Mucosa of descending colon (tissue), 3 donors: Measurements from ENCODE around the gene CGNL1. TPM values are rescaled to one million over a fixed set of nuclear protein-coding genes. Genes with fewer than 3 reads are reported as not detected.
A peak's percentile ranks its signal among the peaks of the same experiment; 100 is the strongest.

Source experiments
- ATAC-seq: fragments of 200-7000 bp; cut with Tn5 transposase; one replicate; pipeline ENCODE4 v1.9.1; 2020; ENCODE audit warnings: mild to moderate bottlenecking, moderate library complexity
- DNase-seq, 3 donors: peaks; one replicate each; pipeline ENCODE4 v3.0.0-alpha.2; 2020
- H3K36me3 ChIP-seq: fragments of 200-600 bp; one replicate; pipeline ENCODE4 v1.8.0; 2021; ENCODE audit warnings: low read depth, mild to moderate bottlenecking
- H3K4me1 ChIP-seq: fragments of 200-600 bp; one replicate; pipeline ENCODE4 v1.8.0; 2021; ENCODE audit warnings: low read depth, mild to moderate bottlenecking
- H3K4me3 ChIP-seq: fragments of 200-600 bp; one replicate; pipeline ENCODE4 v1.8.0; 2021; ENCODE audit warnings: mild to moderate bottlenecking
- H3K9me3 ChIP-seq: fragments of 200-600 bp; one replicate; pipeline ENCODE4 v1.8.0; 2021; ENCODE audit warnings: mild to moderate bottlenecking
- intact Hi-C, 2 donors: fragments of 100-400 bp; cut with DNase I in 1 of 2; cut with micrococcal nuclease in 1 of 2; formaldehyde crosslinking; loops; one replicate each; pipeline versions ENCODE4 v1.11.0 to v1.11.1; 2022; cut with DNase I, micrococcal nuclease
- total RNA-seq, 3 donors: library from RNA; stranded (reverse); fragmentation: NEBNext Ultra II Directional in 2 of 3; extraction: Animal tissue kit (Norgen Biotek cat#: 25700) in 2 of 3; gene quantifications; one replicate each; pipeline versions ENCODE4 v1.2.1 to v1.2.4, GENCODE V29; 2021 to 2023
- TF ChIP-seq, protein P1 (sequence below): fragments of 200-600 bp; IDR thresholded peaks from one replicate; pipeline ENCODE4 v1.8.0; 2022; ENCODE audit warnings: antibody characterized with exemption, mild to moderate bottlenecking
- donor health status: DM: no; HTN: no; CAD: no; lungs with moderate emphysema.
- donor health status: DM: no; HTN: no; CAD: no.
- donor health status: DM: no; HTN: yes; CAD: no.

The CGNL1 gene
- total RNA-seq, 3 donors from 2014 or later, result 3.3 to 4.5 (median 3.9) TPM

DNA sequence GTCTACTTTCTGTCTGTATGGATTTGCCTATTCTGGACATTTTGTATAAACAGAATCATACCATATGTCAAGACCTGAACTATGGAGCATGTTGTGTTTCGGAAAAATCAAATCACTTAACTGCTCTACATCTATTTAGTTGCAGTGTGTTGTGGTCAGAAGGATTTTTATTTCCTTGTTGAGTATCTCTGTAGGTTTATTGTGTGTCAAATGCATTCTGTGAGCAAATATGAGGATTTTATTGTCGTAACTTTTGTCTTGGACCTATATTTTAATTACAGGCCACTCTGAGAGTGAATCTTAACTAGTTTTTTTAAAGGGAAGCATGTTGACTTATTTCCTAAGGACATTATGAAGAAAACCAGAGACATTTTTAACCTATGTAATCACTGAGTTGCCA, 130.8 kb downstream of the CGNL1 start:
- peak; percentile 49 for ATAC-seq
- Histone ChIP-seq H3K4me1 (peaks cover 22% of the 10 kb centered on the region), H3K36me3 (no peaks in the 10 kb centered on the region), H3K4me3 (no peak overlapping the region), H3K9me3 (no peaks in the 10 kb centered on the region)
- no peak for DNase-seq
- intact Hi-C loops, result no loop called here
- TF ChIP-seq, protein P1, sequence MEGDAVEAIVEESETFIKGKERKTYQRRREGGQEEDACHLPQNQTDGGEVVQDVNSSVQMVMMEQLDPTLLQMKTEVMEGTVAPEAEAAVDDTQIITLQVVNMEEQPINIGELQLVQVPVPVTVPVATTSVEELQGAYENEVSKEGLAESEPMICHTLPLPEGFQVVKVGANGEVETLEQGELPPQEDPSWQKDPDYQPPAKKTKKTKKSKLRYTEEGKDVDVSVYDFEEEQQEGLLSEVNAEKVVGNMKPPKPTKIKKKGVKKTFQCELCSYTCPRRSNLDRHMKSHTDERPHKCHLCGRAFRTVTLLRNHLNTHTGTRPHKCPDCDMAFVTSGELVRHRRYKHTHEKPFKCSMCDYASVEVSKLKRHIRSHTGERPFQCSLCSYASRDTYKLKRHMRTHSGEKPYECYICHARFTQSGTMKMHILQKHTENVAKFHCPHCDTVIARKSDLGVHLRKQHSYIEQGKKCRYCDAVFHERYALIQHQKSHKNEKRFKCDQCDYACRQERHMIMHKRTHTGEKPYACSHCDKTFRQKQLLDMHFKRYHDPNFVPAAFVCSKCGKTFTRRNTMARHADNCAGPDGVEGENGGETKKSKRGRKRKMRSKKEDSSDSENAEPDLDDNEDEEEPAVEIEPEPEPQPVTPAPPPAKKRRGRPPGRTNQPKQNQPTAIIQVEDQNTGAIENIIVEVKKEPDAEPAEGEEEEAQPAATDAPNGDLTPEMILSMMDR, result no peak

DNA sequence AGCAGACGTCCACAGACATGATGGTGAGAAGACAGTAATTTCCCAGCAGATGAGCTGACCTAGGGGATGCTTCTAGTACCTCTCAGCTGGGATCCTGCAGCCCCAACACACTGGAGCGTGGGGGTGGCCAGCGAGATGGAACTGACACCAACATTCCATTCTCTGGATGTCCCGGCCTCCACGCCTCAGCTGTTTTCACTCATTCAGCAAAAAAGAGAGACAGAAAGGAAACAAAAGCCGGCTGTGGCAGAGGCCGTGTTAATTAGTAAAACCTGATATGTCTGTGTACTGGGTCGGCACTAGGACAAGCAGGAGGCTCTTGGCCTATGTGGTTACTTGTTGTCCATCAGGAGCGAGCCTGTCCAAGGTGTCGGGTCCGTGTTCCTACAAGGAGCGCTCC, 132.8 kb downstream of the CGNL1 start:
- Histone ChIP-seq H3K36me3 (no peaks in the 10 kb centered on the region), H3K4me1 (peaks cover 22% of the 10 kb centered on the region), H3K4me3 (no peak overlapping the region), H3K9me3 (no peaks in the 10 kb centered on the region)
- TF ChIP-seq, protein P1, result no peak
- intact Hi-C loops, result no loop called here
- ATAC-seq, result no peak
- no peak for DNase-seq

DNA sequence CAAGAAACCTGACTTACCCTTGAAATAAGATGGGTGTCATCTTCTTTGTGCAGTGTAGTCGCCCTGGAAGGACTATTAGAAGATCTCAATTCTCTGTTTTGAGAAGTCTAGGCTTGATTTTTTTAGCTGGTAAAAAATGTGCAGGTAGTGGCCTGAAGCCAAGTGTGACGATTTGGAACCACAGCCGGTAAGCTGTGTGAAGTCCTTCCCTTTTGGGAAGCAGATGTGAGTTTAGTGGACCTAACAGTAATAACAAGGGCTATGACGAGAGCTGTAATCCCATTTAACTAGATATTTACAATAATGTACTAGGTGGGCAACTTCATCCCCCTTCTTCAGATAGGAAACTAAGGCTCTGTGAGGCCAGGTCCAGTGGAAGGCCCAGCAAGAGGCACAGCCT, 133.7 kb downstream of the CGNL1 start:
- H3K9me3 ChIP-seq, result no peaks in the 10 kb centered on the region
- no peak overlapping the region for H3K4me3 ChIP-seq
- peaks cover 17% of the 10 kb centered on the region for H3K4me1 ChIP-seq
- no peak for DNase-seq
- no peaks in the 10 kb centered on the region for H3K36me3 ChIP-seq
- intact Hi-C loops, result no loop called here
- TF ChIP-seq, protein P1, result no peak
- no peak for ATAC-seq

DNA sequence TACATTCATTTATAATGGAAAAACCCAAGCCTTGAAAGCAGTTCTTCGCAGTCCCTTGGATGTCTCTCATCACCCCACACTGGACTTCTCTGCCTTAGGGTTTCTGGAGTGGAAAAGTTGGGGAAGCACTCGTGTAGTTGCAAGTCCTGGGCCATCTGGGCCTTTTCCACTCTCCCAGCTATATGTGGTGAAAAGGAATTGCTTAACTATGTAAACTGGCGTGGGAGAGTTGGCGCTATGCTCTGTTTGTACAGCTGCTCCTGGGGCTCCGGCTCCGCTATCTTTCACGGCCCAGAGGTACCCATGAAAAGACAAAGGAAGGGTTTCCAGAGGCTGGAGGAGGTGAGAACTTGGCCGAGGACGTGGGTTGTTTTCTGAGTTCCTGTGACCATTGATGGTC, 134.3 kb downstream of the CGNL1 start:
- Histone ChIP-seq H3K36me3 (no peaks in the 10 kb centered on the region), H3K4me3 (no peak overlapping the region), H3K4me1 (peaks cover 11% of the 10 kb centered on the region), H3K9me3 (no peaks in the 10 kb centered on the region)
- DNase-seq, result no peak
- TF ChIP-seq, protein P1, result no peak
- intact Hi-C loops, result no loop called here
- peak; percentile 21 for ATAC-seq

DNA sequence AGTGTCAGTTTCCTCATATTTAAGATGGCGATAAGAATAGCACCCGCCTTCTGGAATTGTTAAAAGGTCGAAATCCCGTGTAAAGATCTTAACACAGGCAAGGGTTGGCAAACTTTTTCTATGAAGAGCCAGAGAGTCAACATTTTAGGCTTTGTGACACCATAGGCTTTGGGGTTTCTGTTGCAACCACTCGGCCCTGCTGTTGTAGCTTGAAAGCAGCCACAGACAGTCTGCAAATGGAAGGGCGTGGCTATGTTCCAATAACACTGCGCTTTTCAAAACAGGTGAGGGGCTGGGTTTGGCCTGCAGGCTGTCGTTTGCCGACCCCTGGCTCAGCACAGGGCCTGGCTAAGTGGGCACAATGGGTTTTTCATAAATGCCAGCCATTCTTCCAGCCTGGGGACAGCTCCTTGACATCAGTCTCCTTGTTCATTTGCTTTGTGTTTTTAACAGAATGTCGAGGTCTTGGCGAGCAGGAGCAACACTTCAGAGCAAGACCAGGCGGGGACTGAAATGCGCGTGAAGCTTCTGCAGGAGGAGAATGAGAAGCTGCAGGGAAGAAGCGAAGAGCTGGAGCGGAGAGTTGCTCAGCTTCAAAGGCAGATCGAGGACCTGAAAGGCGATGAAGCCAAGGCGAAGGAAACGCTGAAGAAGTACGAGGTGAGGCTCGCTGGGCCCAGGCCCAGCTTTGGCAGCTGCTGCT, 140.2 kb downstream of the CGNL1 start:
- no peaks in the 10 kb centered on the region for H3K36me3 ChIP-seq
- H3K4me3 ChIP-seq, result no peak overlapping the region
- no peaks in the 10 kb centered on the region for H3K9me3 ChIP-seq
- ATAC-seq (peak; percentile 45), DNase-seq (no peak)
- intact Hi-C loops, result no loop called here
- TF ChIP-seq, protein P1, result no peak
- H3K4me1 ChIP-seq, result peaks cover 3% of the 10 kb centered on the region
